GM12878 (cell line): ENCODE measurements around the gene MAD1L1. TPM values are rescaled to one million over a fixed set of nuclear protein-coding genes. Genes with fewer than 3 reads are reported as not detected.
A peak's percentile ranks its signal among the peaks of the same experiment; 100 is the strongest.

Experiments
- ATAC-seq: fragments of 200-7000 bp; cut with Tn5 transposase; 3 replicates; pipeline ENCODE4 v1.9.1; 2020; ENCODE audit warnings: mild to moderate bottlenecking, moderate library complexity
- BruUV-seq: library from RNA; stranded (reverse); fragments of 400-500 nt; replicated peaks from 2 replicates; lab custom pipeline; 2021; lab: Mats Ljungman, UMichigan
- CTCF ChIA-PET: fragments of 300-600 bp; sonication (Branson Sonifier 250); formaldehyde crosslinking; extraction: SDS; loops from one replicate; lab custom pipeline; 2021; ENCODE audit warnings: inconsistent platforms; lab: Yijun Ruan, JAX
- POLR2A ChIA-PET: fragments of 350-600 bp; formaldehyde crosslinking; extraction: SDS; loops from one replicate; lab custom pipeline; 2021; ENCODE audit warnings: inconsistent platforms; lab: Charles Lee
- RAD21 ChIA-PET: fragments of 300-600 bp; sonication (Branson Sonifier 250); formaldehyde crosslinking; loops from one replicate; lab custom pipeline; 2023; ENCODE audit warnings: antibody characterized with exemption; ENCODE audit not compliant: unreplicated experiment; lab: Charles Lee
- SMC1A ChIA-PET: fragments of 300-600 bp; sonication (Branson Sonifier 250); formaldehyde crosslinking; loops from one replicate; lab custom pipeline; 2023; ENCODE audit not compliant: unreplicated experiment, uncharacterized antibody; lab: Charles Lee
- DNase-seq: peaks from one replicate; pipeline ENCODE4 v3.0.0-alpha.2; 2011; ENCODE audit warnings: low read depth, low spot score
- FAIRE-seq: peaks from 3 replicates; lab custom pipeline; 2011; peaks lifted over from hg19 to GRCh38; lab: Jason Lieb, UNC
- H2AFZ ChIP-seq: 2 replicates; pipeline ENCODE4 v1.6.0; 2011; ENCODE audit warnings: low read depth, low read length, control low read depth; ENCODE audit not compliant: control insufficient read depth
- H3K27ac ChIP-seq: 2 replicates; pipeline ENCODE4 v1.5.1; 2011; ENCODE audit warnings: control low read depth; ENCODE audit not compliant: control insufficient read depth, insufficient read depth
- H3K27me3 ChIP-seq, 2 experiments: replicated peaks in 1 of 2; 2 replicates each; pipeline versions ENCODE4 v1.6.0 to v1.6.1; 2011; ENCODE audit warnings: low read length in 1 of 2; ENCODE audit not compliant: control insufficient read depth in 2 of 2, insufficient read depth in 2 of 2
- H3K36me3 ChIP-seq, 2 experiments: 2 replicates each; pipeline ENCODE4 v1.5.1; 2011; ENCODE audit warnings: low read length in 1 of 2; ENCODE audit not compliant: control insufficient read depth in 2 of 2, insufficient read depth in 2 of 2
- H3K4me1 ChIP-seq: 2 replicates; pipeline ENCODE4 v1.6.1; 2011; ENCODE audit warnings: mild to moderate bottlenecking, low read length, moderate library complexity, mixed read lengths; ENCODE audit not compliant: control insufficient read depth, insufficient read depth
- H3K4me2 ChIP-seq: 2 replicates; pipeline ENCODE4 v1.6.0; 2011; ENCODE audit warnings: control low read depth; ENCODE audit not compliant: control insufficient read depth, insufficient read depth
- H3K4me3 ChIP-seq: fragments of 200-600 bp; sonication (generic); 2 replicates; pipeline ENCODE4 v1.5.1; 2016
- H3K79me2 ChIP-seq: 2 replicates; pipeline ENCODE4 v1.6.0; 2011; ENCODE audit warnings: low read length; ENCODE audit not compliant: control insufficient read depth, insufficient read depth
- H3K9ac ChIP-seq: 2 replicates; pipeline ENCODE4 v1.8.0; 2011; ENCODE audit warnings: low read length, control low read depth, mixed read lengths; ENCODE audit not compliant: control insufficient read depth, insufficient read depth
- H3K9me3 ChIP-seq: replicated peaks from 3 replicates; pipeline ENCODE4 v1.5.1; 2011; ENCODE audit warnings: mild to moderate bottlenecking, low read length; ENCODE audit not compliant: control insufficient read depth, insufficient read depth
- H4K20me1 ChIP-seq: 2 replicates; pipeline ENCODE4 v1.6.0; 2011; ENCODE audit not compliant: control insufficient read depth, insufficient read depth
- E2F8 ChIP-seq: fragments of 450-650 bp; IDR thresholded peaks from 2 replicates; pipeline ENCODE4 v1.6.1; 2018; ENCODE audit warnings: mild to moderate bottlenecking, low read depth, moderate library complexity; ENCODE audit not compliant: partially characterized antibody
- EGR1 ChIP-seq, 2 experiments: IDR thresholded peaks; 1 replicate in 1 of 2; 2 replicates in 1 of 2; pipeline ENCODE4 v1.6.1; 2011 to 2012; ENCODE audit warnings: low read depth in 2 of 2, low read length in 2 of 2, borderline replicate concordance in 1 of 2, mild to moderate bottlenecking in 1 of 2, moderate library complexity in 1 of 2
- HDGF ChIP-seq: fragments of 450-650 bp; IDR thresholded peaks from 2 replicates; pipeline ENCODE4 v1.6.1; 2016; ENCODE audit warnings: antibody characterized with exemption
- POLR2A ChIP-seq: IDR thresholded peaks from 2 replicates; pipeline ENCODE4 v1.6.1; 2011; ENCODE audit warnings: low read depth, mild to moderate bottlenecking, low read length
- SMAD5 ChIP-seq: IDR thresholded peaks from 2 replicates; pipeline ENCODE4 v1.6.1; 2016; ENCODE audit warnings: antibody characterized with exemption, low read depth
- TCF3 ChIP-seq: IDR thresholded peaks from 2 replicates; pipeline ENCODE4 v1.6.1; 2012; ENCODE audit warnings: low read depth, mild to moderate bottlenecking, low read length, borderline replicate concordance; ENCODE audit not compliant: insufficient read depth
- WRNIP1 ChIP-seq: IDR thresholded peaks from 2 replicates; pipeline ENCODE4 v1.6.1; 2011; ENCODE audit warnings: low read depth, low read length, improper control_type of control experiment, borderline replicate concordance
- ZNF217 ChIP-seq: fragments of 450-650 bp; IDR thresholded peaks from 2 replicates; pipeline ENCODE4 v1.6.1; 2017; ENCODE audit warnings: antibody characterized with exemption, mild to moderate bottlenecking
- WGBS: methylation state at CpG from one replicate; pipeline ENCODE4 v1.1.6; 2016; ENCODE audit warnings: low lambda C conversion rate; ENCODE audit not compliant: insufficient replicate concordance, insufficient coverage; ENCODE audit errors: missing lambda C conversion rate; 5-methylcytosine and 5-hydroxymethylcytosine counted together
- in situ Hi-C: fragments of 300-500 bp; cut with MboI; formaldehyde crosslinking; loops from 9 replicates; pipeline ENCODE4 v1.14.3; 2018; ENCODE audit warnings: mixed read lengths
- intact Hi-C: fragments of 100-400 bp; cut with micrococcal nuclease; formaldehyde crosslinking; loops from one replicate; pipeline ENCODE4 v1.14.2; 2022; ENCODE audit not compliant: unreplicated experiment
- polyA plus RNA-seq, 11 experiments: library from polyadenylated mRNA; depleted of rRNA in 4 of 11; unstranded in 6 of 11; stranded (reverse) in 5 of 11; fragments of >200 nt; fragmentation: Nextera tagmentation in 4 of 11; fragmentation: Illumina TruSeq in 1 of 11; extraction: Ambion mirVana in 4 of 11; extraction: Trizol in 1 of 11; gene quantifications; 1 replicate in 1 of 11; 2 replicates in 10 of 11; pipeline versions ENCODE4 v1.2.1 to v1.2.3, GENCODE V29; 2011 to 2016; ENCODE audit warnings: inconsistent platforms in 2 of 11, missing spikeins in 2 of 11, low read depth in 1 of 11
- total RNA-seq, 4 experiments: library from RNA; depleted of rRNA in 3 of 4; stranded (reverse); fragments of >200 nt in 3 of 4; fragmentation: Illumina TruSeq in 1 of 4; extraction: Trizol in 1 of 4; gene quantifications; 2 replicates each; pipeline versions ENCODE4 v1.2.1 to v1.2.3, GENCODE V29; 2013 to 2021

Gene MAD1L1
- total and polyA plus RNA-seq, 10 of the 15 experiments (the other 5 are each of a cell fraction or from before 2014, with no cell fraction given) = 2.2 to 76.8 (median 38.3) TPM

- TF ChIP-seq E2F8 = no peak
- TF ChIP-seq TCF3 = no peak
- TF ChIP-seq ZNF217 = no peak
- no peak; the same call in 1 of the 2 replicates for TF ChIP-seq POLR2A
- TF ChIP-seq, all 136 proteins: peak for 9
Observed at GRCh38 chr7:2019711-2020511, 212.8 kb downstream of the MAD1L1 start (continued).

GRCh38 chr7:2019461-2019710 lies 213.4 kb downstream of the MAD1L1 start:
- Histone ChIP-seq H3K79me2 (no peaks in the 10 kb centered on the region), H3K9me3 (peaks cover 3% of the 10 kb centered on the region; the same call in 1 of the 3 replicates)
- SMC1A ChIA-PET = no interaction called here
- 0 out of 2 replicates have a peak, but pooled peaks have one; percentile 55 for TF ChIP-seq HDGF
- TF ChIP-seq EGR1 (IDR thresholded peaks at IDR 0.05; ENCODE audit: borderline replicate concordance in 1 of 2, low read depth in 2 of 2, low read length in 2 of 2) = peak in 1 of 2 experiments; percentile 98; a peak in 1 of 3 replicates
- no peak for TF ChIP-seq SMAD5
- TF ChIP-seq WRNIP1 = no peak
- TF ChIP-seq, all 136 proteins: peak for 2
- Histone ChIP-seq H3K4me2 (peak overlapping the region; percentile 67), H3K27ac (no peak overlapping the region), H3K36me3 (no peaks in the 10 kb centered on the region; a peak in 2 of 4 replicates), H3K9ac (no peak overlapping the region), H2AFZ (0 out of 2 replicates have a peak overlapping the region, but pooled peaks have one; percentile 7), H3K4me3 (no peak overlapping the region), H4K20me1 (no peaks in the 10 kb centered on the region), H3K4me1 (peaks cover 17% of the 10 kb centered on the region), H3K27me3 (no peaks in the 10 kb centered on the region)
- ChIA-PET POLR2A (no interaction called here), CTCF (interaction anchor here (0.8 kb wide), 1 partner anchor 20 kb away, joined by 3 read pairs; no protein-coding TSS in a partner anchor), RAD21 (interaction anchor here (1.3 kb wide), 1 partner anchor 19 kb away, joined by 6 read pairs; no protein-coding TSS in a partner anchor)
- DNase-seq (no peak), FAIRE-seq (no peak), ATAC-seq (no peak)
- in situ Hi-C loops = no loop called here
- no TSS peak for BruUV-seq
- intact Hi-C loops = no loop called here
- WGBS = 26% methylated on average over 7 of the region's 10 CpGs
